ENCODE results near the gene OXT. TPM values are rescaled to one million over a fixed set of nuclear protein-coding genes. Genes with fewer than 3 reads are reported as not detected.

OXT gene
- total and polyA plus RNA-seq, 2 of the 13 experiments (the other 11 are each of a cell fraction or from before 2014, with no cell fraction given), result not detected

DNA sequence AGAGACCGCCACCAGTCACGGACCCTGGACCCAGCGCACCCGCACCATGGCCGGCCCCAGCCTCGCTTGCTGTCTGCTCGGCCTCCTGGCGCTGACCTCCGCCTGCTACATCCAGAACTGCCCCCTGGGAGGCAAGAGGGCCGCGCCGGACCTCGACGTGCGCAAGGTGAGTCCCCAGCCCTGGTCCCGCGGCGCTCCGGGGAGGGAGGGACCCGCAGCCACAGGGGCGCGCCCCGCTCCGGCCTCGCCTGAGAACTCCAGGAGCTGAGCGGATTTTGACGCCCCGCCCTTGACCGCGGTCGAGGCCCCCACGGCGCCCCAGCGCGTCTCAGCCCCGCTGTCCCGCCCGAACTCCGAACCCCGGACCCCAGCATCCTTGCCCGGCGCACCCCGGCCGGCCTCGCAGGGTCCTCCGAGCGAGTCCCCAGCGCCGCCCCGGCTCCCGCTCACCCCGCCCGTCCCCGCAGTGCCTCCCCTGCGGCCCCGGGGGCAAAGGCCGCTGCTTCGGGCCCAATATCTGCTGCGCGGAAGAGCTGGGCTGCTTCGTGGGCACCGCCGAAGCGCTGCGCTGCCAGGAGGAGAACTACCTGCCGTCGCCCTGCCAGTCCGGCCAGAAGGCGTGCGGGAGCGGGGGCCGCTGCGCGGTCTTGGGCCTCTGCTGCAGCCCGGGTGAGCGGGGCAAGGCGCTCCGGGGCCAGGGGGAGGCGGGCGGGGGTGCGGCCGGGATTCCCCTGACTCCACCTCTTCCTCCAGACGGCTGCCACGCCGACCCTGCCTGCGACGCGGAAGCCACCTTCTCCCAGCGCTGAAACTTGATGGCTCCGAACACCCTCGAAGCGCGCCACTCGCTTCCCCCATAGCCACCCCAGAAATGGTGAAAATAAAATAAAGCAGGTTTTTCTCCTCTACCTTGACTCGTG lies at the start of gene OXT (continued):
- TF ChIP-seq, protein P1, sequence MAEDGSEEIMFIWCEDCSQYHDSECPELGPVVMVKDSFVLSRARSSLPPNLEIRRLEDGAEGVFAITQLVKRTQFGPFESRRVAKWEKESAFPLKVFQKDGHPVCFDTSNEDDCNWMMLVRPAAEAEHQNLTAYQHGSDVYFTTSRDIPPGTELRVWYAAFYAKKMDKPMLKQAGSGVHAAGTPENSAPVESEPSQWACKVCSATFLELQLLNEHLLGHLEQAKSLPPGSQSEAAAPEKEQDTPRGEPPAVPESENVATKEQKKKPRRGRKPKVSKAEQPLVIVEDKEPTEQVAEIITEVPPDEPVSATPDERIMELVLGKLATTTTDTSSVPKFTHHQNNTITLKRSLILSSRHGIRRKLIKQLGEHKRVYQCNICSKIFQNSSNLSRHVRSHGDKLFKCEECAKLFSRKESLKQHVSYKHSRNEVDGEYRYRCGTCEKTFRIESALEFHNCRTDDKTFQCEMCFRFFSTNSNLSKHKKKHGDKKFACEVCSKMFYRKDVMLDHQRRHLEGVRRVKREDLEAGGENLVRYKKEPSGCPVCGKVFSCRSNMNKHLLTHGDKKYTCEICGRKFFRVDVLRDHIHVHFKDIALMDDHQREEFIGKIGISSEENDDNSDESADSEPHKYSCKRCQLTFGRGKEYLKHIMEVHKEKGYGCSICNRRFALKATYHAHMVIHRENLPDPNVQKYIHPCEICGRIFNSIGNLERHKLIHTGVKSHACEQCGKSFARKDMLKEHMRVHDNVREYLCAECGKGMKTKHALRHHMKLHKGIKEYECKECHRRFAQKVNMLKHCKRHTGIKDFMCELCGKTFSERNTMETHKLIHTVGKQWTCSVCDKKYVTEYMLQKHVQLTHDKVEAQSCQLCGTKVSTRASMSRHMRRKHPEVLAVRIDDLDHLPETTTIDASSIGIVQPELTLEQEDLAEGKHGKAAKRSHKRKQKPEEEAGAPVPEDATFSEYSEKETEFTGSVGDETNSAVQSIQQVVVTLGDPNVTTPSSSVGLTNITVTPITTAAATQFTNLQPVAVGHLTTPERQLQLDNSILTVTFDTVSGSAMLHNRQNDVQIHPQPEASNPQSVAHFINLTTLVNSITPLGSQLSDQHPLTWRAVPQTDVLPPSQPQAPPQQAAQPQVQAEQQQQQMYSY (CRISPR knock-in tag; IDR thresholded peaks at IDR 0.05), result no peak
- TF ChIP-seq ZNF850 (CRISPR knock-in tag; conservative IDR thresholded peaks at IDR 0.05) (no peak), HOXA3 (CRISPR knock-in tag; IDR thresholded peaks at IDR 0.05) (peak; percentile 51), KDM5B (CRISPR knock-in tag; IDR thresholded peaks at IDR 0.05; ENCODE audit: borderline replicate concordance) (0 out of 2 replicates have a peak, but pooled peaks have one; percentile 51), ZBTB7A (CRISPR knock-in tag; IDR thresholded peaks at IDR 0.05) (0 out of 2 replicates have a peak, but pooled peaks have one; percentile 3), ZNF768 (CRISPR knock-in tag; IDR thresholded peaks at IDR 0.05) (peak; percentile 35; the same call in 1 of the 2 replicates), RCOR2 (CRISPR knock-in tag; IDR thresholded peaks at IDR 0.05) (no peak), NR2F6 (IDR thresholded peaks at IDR 0.05) (no peak), NR2F6 (CRISPR knock-in tag; IDR thresholded peaks at IDR 0.05) (peak; percentile 2; the same call in 1 of the 2 replicates), ZNF274 (CRISPR knock-in tag; IDR thresholded peaks at IDR 0.05) (0 out of 2 replicates have a peak, but pooled peaks have one; percentile 39), ZZZ3 (CRISPR knock-in tag; IDR thresholded peaks at IDR 0.05; ENCODE audit: borderline replicate concordance) (no peak), ZFP41 (CRISPR knock-in tag; IDR thresholded peaks at IDR 0.05; ENCODE audit: borderline replicate concordance) (no peak), CBX5 (CRISPR knock-in tag; IDR thresholded peaks at IDR 0.05; ENCODE audit: borderline replicate concordance) (no peak), ZNF101 (CRISPR knock-in tag; IDR thresholded peaks at IDR 0.05; ENCODE audit: borderline replicate concordance, low read depth) (no peak), ARID2 (CRISPR knock-in tag; IDR thresholded peaks at IDR 0.05; ENCODE audit: borderline replicate concordance) (no peak)
- TF ChIP-seq, protein P2, sequence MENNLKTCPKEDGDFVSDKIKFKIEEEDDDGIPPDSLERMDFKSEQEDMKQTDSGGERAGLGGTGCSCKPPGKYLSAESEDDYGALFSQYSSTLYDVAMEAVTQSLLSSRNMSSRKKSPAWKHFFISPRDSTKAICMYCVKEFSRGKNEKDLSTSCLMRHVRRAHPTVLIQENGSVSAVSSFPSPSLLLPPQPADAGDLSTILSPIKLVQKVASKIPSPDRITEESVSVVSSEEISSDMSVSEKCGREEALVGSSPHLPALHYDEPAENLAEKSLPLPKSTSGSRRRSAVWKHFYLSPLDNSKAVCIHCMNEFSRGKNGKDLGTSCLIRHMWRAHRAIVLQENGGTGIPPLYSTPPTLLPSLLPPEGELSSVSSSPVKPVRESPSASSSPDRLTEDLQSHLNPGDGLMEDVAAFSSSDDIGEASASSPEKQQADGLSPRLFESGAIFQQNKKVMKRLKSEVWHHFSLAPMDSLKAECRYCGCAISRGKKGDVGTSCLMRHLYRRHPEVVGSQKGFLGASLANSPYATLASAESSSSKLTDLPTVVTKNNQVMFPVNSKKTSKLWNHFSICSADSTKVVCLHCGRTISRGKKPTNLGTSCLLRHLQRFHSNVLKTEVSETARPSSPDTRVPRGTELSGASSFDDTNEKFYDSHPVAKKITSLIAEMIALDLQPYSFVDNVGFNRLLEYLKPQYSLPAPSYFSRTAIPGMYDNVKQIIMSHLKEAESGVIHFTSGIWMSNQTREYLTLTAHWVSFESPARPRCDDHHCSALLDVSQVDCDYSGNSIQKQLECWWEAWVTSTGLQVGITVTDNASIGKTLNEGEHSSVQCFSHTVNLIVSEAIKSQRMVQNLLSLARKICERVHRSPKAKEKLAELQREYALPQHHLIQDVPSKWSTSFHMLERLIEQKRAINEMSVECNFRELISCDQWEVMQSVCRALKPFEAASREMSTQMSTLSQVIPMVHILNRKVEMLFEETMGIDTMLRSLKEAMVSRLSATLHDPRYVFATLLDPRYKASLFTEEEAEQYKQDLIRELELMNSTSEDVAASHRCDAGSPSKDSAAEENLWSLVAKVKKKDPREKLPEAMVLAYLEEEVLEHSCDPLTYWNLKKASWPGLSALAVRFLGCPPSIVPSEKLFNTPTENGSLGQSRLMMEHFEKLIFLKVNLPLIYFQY (CRISPR knock-in tag; IDR thresholded peaks at IDR 0.05; ENCODE audit: borderline replicate concordance), result no peak
- TF ChIP-seq, protein P3, sequence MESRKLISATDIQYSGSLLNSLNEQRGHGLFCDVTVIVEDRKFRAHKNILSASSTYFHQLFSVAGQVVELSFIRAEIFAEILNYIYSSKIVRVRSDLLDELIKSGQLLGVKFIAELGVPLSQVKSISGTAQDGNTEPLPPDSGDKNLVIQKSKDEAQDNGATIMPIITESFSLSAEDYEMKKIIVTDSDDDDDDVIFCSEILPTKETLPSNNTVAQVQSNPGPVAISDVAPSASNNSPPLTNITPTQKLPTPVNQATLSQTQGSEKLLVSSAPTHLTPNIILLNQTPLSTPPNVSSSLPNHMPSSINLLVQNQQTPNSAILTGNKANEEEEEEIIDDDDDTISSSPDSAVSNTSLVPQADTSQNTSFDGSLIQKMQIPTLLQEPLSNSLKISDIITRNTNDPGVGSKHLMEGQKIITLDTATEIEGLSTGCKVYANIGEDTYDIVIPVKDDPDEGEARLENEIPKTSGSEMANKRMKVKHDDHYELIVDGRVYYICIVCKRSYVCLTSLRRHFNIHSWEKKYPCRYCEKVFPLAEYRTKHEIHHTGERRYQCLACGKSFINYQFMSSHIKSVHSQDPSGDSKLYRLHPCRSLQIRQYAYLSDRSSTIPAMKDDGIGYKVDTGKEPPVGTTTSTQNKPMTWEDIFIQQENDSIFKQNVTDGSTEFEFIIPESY (CRISPR knock-in tag; IDR thresholded peaks at IDR 0.05), result peak; percentile 96
- TF ChIP-seq, protein P4, sequence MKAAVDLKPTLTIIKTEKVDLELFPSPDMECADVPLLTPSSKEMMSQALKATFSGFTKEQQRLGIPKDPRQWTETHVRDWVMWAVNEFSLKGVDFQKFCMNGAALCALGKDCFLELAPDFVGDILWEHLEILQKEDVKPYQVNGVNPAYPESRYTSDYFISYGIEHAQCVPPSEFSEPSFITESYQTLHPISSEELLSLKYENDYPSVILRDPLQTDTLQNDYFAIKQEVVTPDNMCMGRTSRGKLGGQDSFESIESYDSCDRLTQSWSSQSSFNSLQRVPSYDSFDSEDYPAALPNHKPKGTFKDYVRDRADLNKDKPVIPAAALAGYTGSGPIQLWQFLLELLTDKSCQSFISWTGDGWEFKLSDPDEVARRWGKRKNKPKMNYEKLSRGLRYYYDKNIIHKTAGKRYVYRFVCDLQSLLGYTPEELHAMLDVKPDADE (CRISPR knock-in tag; IDR thresholded peaks at IDR 0.05), result no peak
